ENCODE measurements around the gene MAP3K10. TPM values are rescaled to one million over a fixed set of nuclear protein-coding genes. Genes with fewer than 3 reads are reported as not detected.

The MAP3K10 gene
- total and polyA plus RNA-seq, 2 of the 13 experiments (the other 11 are each of a cell fraction or from before 2014, with no cell fraction given) = 3.4 to 5.0 TPM

DNA sequence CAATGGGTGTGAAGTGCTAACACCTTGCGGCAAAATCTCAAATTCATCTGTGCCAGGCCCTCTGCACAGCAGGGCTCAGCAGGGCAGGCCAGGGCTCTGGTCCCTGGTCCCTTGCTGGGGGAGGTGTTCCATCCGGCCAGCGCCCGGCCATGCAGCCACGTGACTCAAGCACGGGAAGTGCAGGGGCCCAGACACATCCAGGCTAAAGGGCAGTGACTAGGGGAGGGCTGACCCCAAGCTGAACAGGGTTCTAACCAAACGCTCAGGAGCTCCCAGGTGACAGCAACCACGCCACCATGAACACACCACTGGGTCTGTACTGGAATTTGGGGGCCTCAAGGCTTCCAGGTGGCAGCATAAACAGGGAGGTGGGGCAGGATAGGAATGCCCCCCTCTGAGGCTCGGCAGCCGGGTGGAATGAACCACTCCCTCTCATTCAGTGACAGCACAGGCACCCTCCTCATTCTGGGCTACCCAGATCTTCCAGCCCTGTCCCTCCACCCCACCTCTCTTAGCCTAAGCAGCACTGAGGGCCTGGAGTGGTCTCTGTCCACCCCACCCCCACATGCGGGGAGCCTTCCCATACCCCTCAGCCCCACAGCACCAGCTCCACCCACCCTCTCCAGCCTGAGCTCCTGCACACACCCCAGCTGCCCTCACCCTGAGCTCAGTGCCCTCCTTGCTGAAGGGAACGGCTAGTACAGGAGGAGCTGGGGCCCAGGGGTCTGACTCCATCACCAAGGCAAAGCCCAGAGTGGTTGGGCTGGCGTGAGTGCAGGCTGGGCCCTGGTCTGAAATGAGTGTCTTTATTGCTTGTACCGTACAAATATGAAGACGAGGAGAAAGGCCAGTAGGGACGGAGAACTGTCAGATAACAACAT, 40.6 kb downstream of the MAP3K10 start (continued):
- TF ChIP-seq RELA (CRISPR knock-in tag; IDR thresholded peaks at IDR 0.05) = no peak
- TF ChIP-seq GFI1 (CRISPR knock-in tag; IDR thresholded peaks at IDR 0.05; ENCODE audit: borderline replicate concordance) = peak; percentile 55; the same call in 1 of the 2 replicates
- TF ChIP-seq, protein P1, sequence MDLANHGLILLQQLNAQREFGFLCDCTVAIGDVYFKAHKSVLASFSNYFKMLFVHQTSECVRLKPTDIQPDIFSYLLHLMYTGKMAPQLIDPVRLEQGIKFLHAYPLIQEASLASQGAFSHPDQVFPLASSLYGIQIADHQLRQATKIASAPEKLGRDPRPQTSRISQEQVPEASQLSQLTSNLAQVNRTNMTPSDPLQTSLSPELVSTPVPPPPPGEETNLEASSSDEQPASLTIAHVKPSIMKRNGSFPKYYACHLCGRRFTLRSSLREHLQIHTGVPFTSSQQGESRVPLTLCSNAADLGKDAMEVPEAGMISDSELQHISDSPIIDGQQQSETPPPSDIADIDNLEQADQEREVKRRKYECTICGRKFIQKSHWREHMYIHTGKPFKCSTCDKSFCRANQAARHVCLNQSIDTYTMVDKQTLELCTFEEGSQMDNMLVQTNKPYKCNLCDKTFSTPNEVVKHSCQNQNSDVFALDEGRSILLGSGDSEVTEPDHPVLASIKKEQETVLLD (CRISPR knock-in tag; IDR thresholded peaks at IDR 0.05; ENCODE audit: low read depth) = no peak
- TF ChIP-seq ZFP1 (CRISPR knock-in tag; IDR thresholded peaks at IDR 0.05) = peak; percentile 70; the same call in 1 of the 2 replicates
- no peak for TF ChIP-seq ZKSCAN5 (CRISPR knock-in tag; IDR thresholded peaks at IDR 0.05)
- TF ChIP-seq ZNF749 (CRISPR knock-in tag; IDR thresholded peaks at IDR 0.05; ENCODE audit: borderline replicate concordance) = peak; percentile 47; the same call in 1 of the 2 replicates
- TF ChIP-seq HOXD1 (CRISPR knock-in tag; IDR thresholded peaks at IDR 0.05) = no peak
- TF ChIP-seq FOXK1 (CRISPR knock-in tag; IDR thresholded peaks at IDR 0.05; ENCODE audit: borderline replicate concordance, low read depth) = peak; percentile 85
- TF ChIP-seq, protein P2, sequence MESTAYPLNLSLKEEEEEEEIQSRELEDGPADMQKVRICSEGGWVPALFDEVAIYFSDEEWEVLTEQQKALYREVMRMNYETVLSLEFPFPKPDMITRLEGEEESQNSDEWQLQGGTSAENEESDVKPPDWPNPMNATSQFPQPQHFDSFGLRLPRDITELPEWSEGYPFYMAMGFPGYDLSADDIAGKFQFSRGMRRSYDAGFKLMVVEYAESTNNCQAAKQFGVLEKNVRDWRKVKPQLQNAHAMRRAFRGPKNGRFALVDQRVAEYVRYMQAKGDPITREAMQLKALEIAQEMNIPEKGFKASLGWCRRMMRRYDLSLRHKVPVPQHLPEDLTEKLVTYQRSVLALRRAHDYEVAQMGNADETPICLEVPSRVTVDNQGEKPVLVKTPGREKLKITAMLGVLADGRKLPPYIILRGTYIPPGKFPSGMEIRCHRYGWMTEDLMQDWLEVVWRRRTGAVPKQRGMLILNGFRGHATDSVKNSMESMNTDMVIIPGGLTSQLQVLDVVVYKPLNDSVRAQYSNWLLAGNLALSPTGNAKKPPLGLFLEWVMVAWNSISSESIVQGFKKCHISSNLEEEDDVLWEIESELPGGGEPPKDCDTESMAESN (CRISPR knock-in tag; conservative IDR thresholded peaks at IDR 0.05) = no peak
- no peak for TF ChIP-seq ZNF563 (CRISPR knock-in tag; IDR thresholded peaks at IDR 0.05)
- TF ChIP-seq, protein P3, sequence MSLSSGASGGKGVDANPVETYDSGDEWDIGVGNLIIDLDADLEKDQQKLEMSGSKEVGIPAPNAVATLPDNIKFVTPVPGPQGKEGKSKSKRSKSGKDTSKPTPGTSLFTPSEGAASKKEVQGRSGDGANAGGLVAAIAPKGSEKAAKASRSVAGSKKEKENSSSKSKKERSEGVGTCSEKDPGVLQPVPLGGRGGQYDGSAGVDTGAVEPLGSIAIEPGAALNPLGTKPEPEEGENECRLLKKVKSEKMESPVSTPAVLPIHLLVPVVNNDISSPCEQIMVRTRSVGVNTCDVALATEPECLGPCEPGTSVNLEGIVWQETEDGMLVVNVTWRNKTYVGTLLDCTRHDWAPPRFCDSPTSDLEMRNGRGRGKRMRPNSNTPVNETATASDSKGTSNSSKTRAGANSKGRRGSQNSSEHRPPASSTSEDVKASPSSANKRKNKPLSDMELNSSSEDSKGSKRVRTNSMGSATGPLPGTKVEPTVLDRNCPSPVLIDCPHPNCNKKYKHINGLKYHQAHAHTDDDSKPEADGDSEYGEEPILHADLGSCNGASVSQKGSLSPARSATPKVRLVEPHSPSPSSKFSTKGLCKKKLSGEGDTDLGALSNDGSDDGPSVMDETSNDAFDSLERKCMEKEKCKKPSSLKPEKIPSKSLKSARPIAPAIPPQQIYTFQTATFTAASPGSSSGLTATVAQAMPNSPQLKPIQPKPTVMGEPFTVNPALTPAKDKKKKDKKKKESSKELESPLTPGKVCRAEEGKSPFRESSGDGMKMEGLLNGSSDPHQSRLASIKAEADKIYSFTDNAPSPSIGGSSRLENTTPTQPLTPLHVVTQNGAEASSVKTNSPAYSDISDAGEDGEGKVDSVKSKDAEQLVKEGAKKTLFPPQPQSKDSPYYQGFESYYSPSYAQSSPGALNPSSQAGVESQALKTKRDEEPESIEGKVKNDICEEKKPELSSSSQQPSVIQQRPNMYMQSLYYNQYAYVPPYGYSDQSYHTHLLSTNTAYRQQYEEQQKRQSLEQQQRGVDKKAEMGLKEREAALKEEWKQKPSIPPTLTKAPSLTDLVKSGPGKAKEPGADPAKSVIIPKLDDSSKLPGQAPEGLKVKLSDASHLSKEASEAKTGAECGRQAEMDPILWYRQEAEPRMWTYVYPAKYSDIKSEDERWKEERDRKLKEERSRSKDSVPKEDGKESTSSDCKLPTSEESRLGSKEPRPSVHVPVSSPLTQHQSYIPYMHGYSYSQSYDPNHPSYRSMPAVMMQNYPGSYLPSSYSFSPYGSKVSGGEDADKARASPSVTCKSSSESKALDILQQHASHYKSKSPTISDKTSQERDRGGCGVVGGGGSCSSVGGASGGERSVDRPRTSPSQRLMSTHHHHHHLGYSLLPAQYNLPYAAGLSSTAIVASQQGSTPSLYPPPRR (CRISPR knock-in tag; IDR thresholded peaks at IDR 0.05; ENCODE audit: borderline replicate concordance) = peak; percentile 77; the same call in 1 of the 2 replicates
- no peak for TF ChIP-seq ZNF615 (CRISPR knock-in tag; IDR thresholded peaks at IDR 0.05; ENCODE audit: borderline replicate concordance)
- TF ChIP-seq REXO4 (CRISPR knock-in tag; IDR thresholded peaks at IDR 0.05; ENCODE audit: borderline replicate concordance) = no peak
- peak; percentile 22; the same call in 1 of the 2 replicates for TF ChIP-seq STAG1 (CRISPR knock-in tag; IDR thresholded peaks at IDR 0.05)
- TF ChIP-seq ZBTB3 (CRISPR knock-in tag; IDR thresholded peaks at IDR 0.05; ENCODE audit: borderline replicate concordance, low read depth) = no peak
- peak; percentile 83; the same call in 1 of the 2 replicates for TF ChIP-seq ZNF782 (CRISPR knock-in tag; IDR thresholded peaks at IDR 0.05; ENCODE audit: borderline replicate concordance)
- TF ChIP-seq ZFX (CRISPR knock-in tag; IDR thresholded peaks at IDR 0.05; ENCODE audit: low read depth) = peak; percentile 88
- TF ChIP-seq ZNF224 (CRISPR knock-in tag; IDR thresholded peaks at IDR 0.05) = peak; percentile 72; the same call in 1 of the 2 replicates
- no peak for TF ChIP-seq TGIF2 (CRISPR knock-in tag; IDR thresholded peaks at IDR 0.05)
- TF ChIP-seq CEBPB (IDR thresholded peaks at IDR 0.05; ENCODE audit: borderline replicate concordance, low read depth, low read length) = no peak
- no peak for TF ChIP-seq KDM5A (IDR thresholded peaks at IDR 0.05; ENCODE audit: borderline replicate concordance, low read length)
- no peak for TF ChIP-seq ARNT (IDR thresholded peaks at IDR 0.05)

Data from HepG2 (cell line).